Fibroblast of lung (primary cell): Measurements from ENCODE around the gene ECSCR. TPM values are rescaled to one million over a fixed set of nuclear protein-coding genes. Genes with fewer than 3 reads are reported as not detected.

ENCODE experiments used
- DNase-seq, 2 donors: peaks; one replicate each; pipeline versions ENCODE4 v3.0.0 to v3.0.0-alpha.2; 2010; ENCODE audit warnings: low read depth in 2 of 2
- H2AFZ ChIP-seq: 2 replicates; pipeline ENCODE4 v1.5.1; 2012; ENCODE audit warnings: low read length, control low read depth, inconsistent platforms
- H3K27ac ChIP-seq: 2 replicates; pipeline ENCODE4 v1.5.1; 2011; ENCODE audit warnings: low read length, control low read depth; ENCODE audit not compliant: insufficient read depth
- H3K27me3 ChIP-seq: 2 replicates; pipeline ENCODE4 v1.5.1; 2011; ENCODE audit warnings: mild to moderate bottlenecking, low read length; ENCODE audit not compliant: control insufficient read depth, insufficient read depth
- H3K36me3 ChIP-seq: 2 replicates; pipeline ENCODE4 v1.5.1; 2011; ENCODE audit warnings: low read length; ENCODE audit not compliant: control insufficient read depth, insufficient read depth
- H3K4me1 ChIP-seq: 2 replicates; pipeline ENCODE4 v1.5.1; 2011; ENCODE audit warnings: low read length; ENCODE audit not compliant: control insufficient read depth, insufficient read depth; ENCODE audit errors: extremely low read depth
- H3K4me2 ChIP-seq: 2 replicates; pipeline ENCODE4 v1.5.1; 2011; ENCODE audit warnings: low read length, control low read depth; ENCODE audit not compliant: insufficient read depth; ENCODE audit errors: extremely low read depth
- H3K4me3 ChIP-seq, 4 experiments: fragments of 200-600 bp in 1 of 4; sonication (generic) in 1 of 4; replicated peaks in 1 of 4; 2 replicates each; pipeline ENCODE4 v1.5.1; 2011 to 2016; ENCODE audit warnings: low read length in 4 of 4, low read depth in 3 of 4, mild to moderate bottlenecking in 3 of 4, control low read depth in 2 of 4, inconsistent platforms in 1 of 4, mixed read lengths in 1 of 4; ENCODE audit not compliant: insufficient read depth in 1 of 4; ENCODE audit errors: control extremely low read depth in 1 of 4
- H3K79me2 ChIP-seq: 2 replicates; pipeline ENCODE4 v1.5.1; 2012; ENCODE audit warnings: mild to moderate bottlenecking, low read length, inconsistent platforms; ENCODE audit not compliant: control insufficient read depth, insufficient read depth
- H3K9ac ChIP-seq: 2 replicates; pipeline ENCODE4 v1.5.1; 2011; ENCODE audit warnings: mild to moderate bottlenecking, low read length, control low read depth; ENCODE audit not compliant: insufficient read depth
- H3K9me3 ChIP-seq: 2 replicates; pipeline ENCODE4 v1.5.1; 2012; ENCODE audit warnings: low read depth, low read length; ENCODE audit not compliant: control insufficient read depth, insufficient read depth
- H4K20me1 ChIP-seq: 2 replicates; pipeline ENCODE4 v1.5.1; 2011; ENCODE audit warnings: low read length; ENCODE audit not compliant: control insufficient read depth, insufficient read depth; ENCODE audit errors: extremely low read depth
- CTCF ChIP-seq, 2 donors: IDR thresholded peaks in 1 of 2; conservative IDR thresholded peaks in 1 of 2; 1 replicate in 1 of 2; 2 replicates in 1 of 2; pipeline ENCODE4 v1.5.1; 2011 to 2012; ENCODE audit warnings: low read length in 2 of 2, control low read depth in 1 of 2, inconsistent platforms in 1 of 2, low read depth in 1 of 2, mild to moderate bottlenecking in 1 of 2
- EZH2 ChIP-seq: IDR thresholded peaks from 2 replicates; pipeline ENCODE4 v1.5.1; 2012; ENCODE audit warnings: low read length, control low read depth, mild to moderate bottlenecking; ENCODE audit errors: missing control alignments
- polyA plus RNA-seq, 2 donors: library from polyadenylated mRNA; depleted of rRNA in 1 of 2; stranded (reverse) in 1 of 2; unstranded in 1 of 2; fragments of >200 nt; gene quantifications; 2 replicates each; pipeline ENCODE4 v1.2.1, GENCODE V29; 2011 to 2012; ENCODE audit warnings: missing spikeins in 1 of 2
- total RNA-seq: library from RNA; depleted of rRNA; stranded (reverse); fragments of >200 nt; gene quantifications from 2 replicates; pipeline ENCODE4 v1.2.1, GENCODE V29; 2014

ECSCR gene
- total and polyA plus RNA-seq, 2 donors (not counting 1 experiment from before 2014, with no cell fraction given): 0.18 TPM; not detected in 1

- TF ChIP-seq EZH2 (no peak), CTCF (conservative IDR thresholded peaks at IDR 0.05 in 1 of 2, IDR thresholded peaks at IDR 0.05 in 1 of 2; ENCODE audit: low read depth in 1 of 2, low read length in 2 of 2) (no peak)
These were observed 13.5 kb upstream of the ECSCR start for GRCh38 chr5:139475865-139476617.

GRCh38 chr5:139474890-139475791 is 12.6 kb upstream of the ECSCR start:
- Histone ChIP-seq H2AFZ (no peak overlapping the region), H3K4me3 (no peak overlapping the region)
- peak; percentile 69 to 89 for DNase-seq

More at GRCh38 chr5:139475865-139476617, 13.5 kb upstream of the ECSCR start:
- peaks cover 6% of the 10 kb centered on the region for H3K79me2 ChIP-seq
- peaks cover 11% of the 10 kb centered on the region for H3K4me1 ChIP-seq
- no peak overlapping the region for H3K4me2 ChIP-seq
- H3K36me3 ChIP-seq: peaks cover 15% of the 10 kb centered on the region
- no peak overlapping the region for H3K9ac ChIP-seq
- no peak overlapping the region for H3K27ac ChIP-seq
- no peaks in the 10 kb centered on the region for H4K20me1 ChIP-seq
- no peaks in the 10 kb centered on the region for H3K9me3 ChIP-seq
- no peak overlapping the region for H2AFZ ChIP-seq
- no peaks in the 10 kb centered on the region for H3K27me3 ChIP-seq
- H3K4me3 ChIP-seq: no peak overlapping the region
- DNase-seq: no peak

More at GRCh38 chr5:139474890-139475791, 12.6 kb upstream of the ECSCR start:
- Histone ChIP-seq H3K4me1 (peaks cover 11% of the 10 kb centered on the region), H3K4me2 (no peak overlapping the region), H3K27ac (peak overlapping the region; percentile 19), H3K9me3 (no peaks in the 10 kb centered on the region), H4K20me1 (no peaks in the 10 kb centered on the region), H3K79me2 (no peaks in the 10 kb centered on the region), H3K36me3 (peaks cover 15% of the 10 kb centered on the region), H3K27me3 (no peaks in the 10 kb centered on the region), H3K9ac (no peak overlapping the region)
- no peak for TF ChIP-seq CTCF (conservative IDR thresholded peaks at IDR 0.05 in 1 of 2, IDR thresholded peaks at IDR 0.05 in 1 of 2; ENCODE audit: low read depth in 1 of 2, low read length in 2 of 2)
- no peak for TF ChIP-seq EZH2
